ENCODE data around the gene RIGI.

The RIGI gene

GRCh38 chr9:32516241-32516640 is 9.8 kb downstream of the RIGI start:
- H3K4me3 ChIP-seq (ENCODE audit: low read depth, low read length) = no peak overlapping the region
- no peak for DNase-seq (ENCODE audit: low read depth)
- TF ChIP-seq, protein P1, sequence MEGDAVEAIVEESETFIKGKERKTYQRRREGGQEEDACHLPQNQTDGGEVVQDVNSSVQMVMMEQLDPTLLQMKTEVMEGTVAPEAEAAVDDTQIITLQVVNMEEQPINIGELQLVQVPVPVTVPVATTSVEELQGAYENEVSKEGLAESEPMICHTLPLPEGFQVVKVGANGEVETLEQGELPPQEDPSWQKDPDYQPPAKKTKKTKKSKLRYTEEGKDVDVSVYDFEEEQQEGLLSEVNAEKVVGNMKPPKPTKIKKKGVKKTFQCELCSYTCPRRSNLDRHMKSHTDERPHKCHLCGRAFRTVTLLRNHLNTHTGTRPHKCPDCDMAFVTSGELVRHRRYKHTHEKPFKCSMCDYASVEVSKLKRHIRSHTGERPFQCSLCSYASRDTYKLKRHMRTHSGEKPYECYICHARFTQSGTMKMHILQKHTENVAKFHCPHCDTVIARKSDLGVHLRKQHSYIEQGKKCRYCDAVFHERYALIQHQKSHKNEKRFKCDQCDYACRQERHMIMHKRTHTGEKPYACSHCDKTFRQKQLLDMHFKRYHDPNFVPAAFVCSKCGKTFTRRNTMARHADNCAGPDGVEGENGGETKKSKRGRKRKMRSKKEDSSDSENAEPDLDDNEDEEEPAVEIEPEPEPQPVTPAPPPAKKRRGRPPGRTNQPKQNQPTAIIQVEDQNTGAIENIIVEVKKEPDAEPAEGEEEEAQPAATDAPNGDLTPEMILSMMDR (IDR thresholded peaks at IDR 0.05; ENCODE audit: low read depth, low read length, missing control alignments) = no peak

GRCh38 chr9:32508728-32509127 is 17.3 kb downstream of the RIGI start:
- no peak overlapping the region for H3K4me3 ChIP-seq (ENCODE audit: low read depth, low read length)
- no peak for DNase-seq (ENCODE audit: low read depth)
- TF ChIP-seq, protein P1 (IDR thresholded peaks at IDR 0.05; ENCODE audit: low read depth, low read length, missing control alignments) = no peak

GRCh38 chr9:32503008-32503407 is 23.0 kb downstream of the RIGI start:
- no peak for DNase-seq (ENCODE audit: low read depth)
- TF ChIP-seq, protein P1 (IDR thresholded peaks at IDR 0.05; ENCODE audit: low read depth, low read length, missing control alignments) = no peak
- no peak overlapping the region for H3K4me3 ChIP-seq (ENCODE audit: low read depth, low read length)

- no peak for DNase-seq (ENCODE audit: low read depth)
- TF ChIP-seq, protein P1 (IDR thresholded peaks at IDR 0.05; ENCODE audit: low read depth, low read length, missing control alignments) = no peak
- H3K4me3 ChIP-seq (ENCODE audit: low read depth, low read length) = no peak overlapping the region
These were observed 23.5 kb downstream of the RIGI start for GRCh38 chr9:32502464-32502863.

- DNase-seq (ENCODE audit: low read depth) = no peak
- no peak overlapping the region for H3K4me3 ChIP-seq (ENCODE audit: low read depth, low read length)
- TF ChIP-seq, protein P1 (IDR thresholded peaks at IDR 0.05; ENCODE audit: low read depth, low read length, missing control alignments) = no peak
These were observed 24.1 kb downstream of the RIGI start for GRCh38 chr9:32501868-32502267.

GRCh38 chr9:32500768-32501167 is 25.2 kb downstream of the RIGI start:
- no peak for DNase-seq (ENCODE audit: low read depth)
- no peak overlapping the region for H3K4me3 ChIP-seq (ENCODE audit: low read depth, low read length)
- TF ChIP-seq, protein P1 (IDR thresholded peaks at IDR 0.05; ENCODE audit: low read depth, low read length, missing control alignments) = no peak

DNA sequence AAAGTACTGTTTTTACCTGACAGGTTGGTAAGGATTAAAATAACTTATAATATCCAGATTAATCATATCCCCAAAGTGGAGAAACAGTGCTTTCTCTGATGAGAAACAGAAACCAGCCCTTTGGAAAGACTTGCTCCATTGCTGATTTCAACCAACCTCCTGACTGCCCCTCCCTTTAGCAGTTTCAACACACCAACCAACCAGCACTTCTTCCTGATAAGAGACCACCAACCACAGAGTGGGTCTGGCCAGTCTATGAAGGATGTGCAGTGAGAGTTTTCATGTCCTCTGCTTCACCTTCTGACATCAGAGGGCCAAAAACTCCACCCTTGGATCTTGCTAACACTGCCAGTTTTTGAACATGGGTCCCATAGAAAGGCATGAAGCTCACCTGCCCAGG is 28.1 kb downstream of the RIGI start:
- DNase-seq (ENCODE audit: low read depth) = no peak
- H3K4me3 ChIP-seq (ENCODE audit: low read depth, low read length) = no peak overlapping the region
- TF ChIP-seq, protein P1 (IDR thresholded peaks at IDR 0.05; ENCODE audit: low read depth, low read length, missing control alignments) = no peak

All from GM12864 (cell line).